ENCODE measurements around the gene THUMPD3. TPM values are rescaled to one million over a fixed set of nuclear protein-coding genes. Genes with fewer than 3 reads are reported as not detected.

Gene THUMPD3
- total RNA-seq, result 51.4 and 75.0 TPM in 2 replicates

- DNase-seq (ENCODE audit: low read depth), result peak; percentile 79
These were observed at the start of gene THUMPD3 for GRCh38 chr3:9362731-9363530. Gene THUMPD3, plus strand, starts transcription at chr3:9363054. Its CDS starts 2,015 bp downstream, at chr3:9365069.

- DNase-seq (ENCODE audit: low read depth), result no peak
These were observed 48.1 kb upstream of the THUMPD3 start for GRCh38 chr3:9314796-9315195.

DNA sequence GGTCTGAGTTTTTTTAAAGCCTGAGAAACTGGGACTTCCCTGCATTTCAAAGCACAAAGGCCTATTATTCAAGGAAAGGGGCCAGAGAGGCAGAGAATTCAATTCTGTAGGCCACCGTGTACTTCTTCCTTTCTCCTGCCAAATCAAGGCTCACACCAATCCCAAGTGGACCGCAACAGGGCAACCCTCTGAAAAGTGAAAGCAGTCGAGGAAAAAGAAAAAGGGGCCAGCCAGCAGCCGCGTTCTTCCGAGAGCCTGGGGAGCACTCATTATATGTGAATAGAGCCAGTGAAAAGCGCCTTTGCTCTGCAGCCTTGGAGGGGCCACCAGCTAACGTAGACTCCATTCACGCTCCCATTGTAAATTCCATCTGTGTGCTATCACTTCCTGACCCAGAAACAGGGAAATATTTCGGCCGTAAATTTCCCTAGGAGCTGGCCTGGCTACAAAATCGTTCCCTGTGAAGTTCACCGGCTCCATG lies 45.9 kb upstream of the THUMPD3 start:
- peak; percentile 19 for DNase-seq (ENCODE audit: low read depth)

- DNase-seq (ENCODE audit: low read depth), result no peak
These were observed 40.1 kb upstream of the THUMPD3 start for GRCh38 chr3:9322780-9323179.

- DNase-seq (ENCODE audit: low read depth), result no peak
These were observed 37.9 kb upstream of the THUMPD3 start for GRCh38 chr3:9324944-9325343.

DNA sequence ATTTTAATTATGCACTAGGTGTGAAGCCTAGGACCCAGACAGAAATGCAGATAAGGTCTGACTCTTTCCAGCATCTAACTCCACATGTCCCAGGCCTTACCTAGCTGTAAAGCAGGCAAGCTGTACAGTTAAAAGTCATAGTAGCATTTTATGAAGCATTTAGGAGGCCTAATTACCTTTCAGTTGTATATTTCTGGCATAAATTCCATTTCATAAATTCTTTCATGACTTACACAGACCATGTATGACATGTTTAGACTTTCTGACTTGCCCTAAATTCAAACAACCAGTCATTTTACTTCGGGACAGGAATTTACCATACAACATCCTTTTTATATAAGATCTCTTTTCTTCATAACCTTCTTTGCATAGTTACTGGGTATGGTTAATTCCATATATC lies 35.3 kb upstream of the THUMPD3 start:
- no peak for DNase-seq (ENCODE audit: low read depth)

- no peak for DNase-seq (ENCODE audit: low read depth)
These were observed 32.6 kb upstream of the THUMPD3 start for GRCh38 chr3:9330166-9330703.

- no peak for DNase-seq (ENCODE audit: low read depth)
These were observed 31.7 kb upstream of the THUMPD3 start for GRCh38 chr3:9331171-9331570.

DNA sequence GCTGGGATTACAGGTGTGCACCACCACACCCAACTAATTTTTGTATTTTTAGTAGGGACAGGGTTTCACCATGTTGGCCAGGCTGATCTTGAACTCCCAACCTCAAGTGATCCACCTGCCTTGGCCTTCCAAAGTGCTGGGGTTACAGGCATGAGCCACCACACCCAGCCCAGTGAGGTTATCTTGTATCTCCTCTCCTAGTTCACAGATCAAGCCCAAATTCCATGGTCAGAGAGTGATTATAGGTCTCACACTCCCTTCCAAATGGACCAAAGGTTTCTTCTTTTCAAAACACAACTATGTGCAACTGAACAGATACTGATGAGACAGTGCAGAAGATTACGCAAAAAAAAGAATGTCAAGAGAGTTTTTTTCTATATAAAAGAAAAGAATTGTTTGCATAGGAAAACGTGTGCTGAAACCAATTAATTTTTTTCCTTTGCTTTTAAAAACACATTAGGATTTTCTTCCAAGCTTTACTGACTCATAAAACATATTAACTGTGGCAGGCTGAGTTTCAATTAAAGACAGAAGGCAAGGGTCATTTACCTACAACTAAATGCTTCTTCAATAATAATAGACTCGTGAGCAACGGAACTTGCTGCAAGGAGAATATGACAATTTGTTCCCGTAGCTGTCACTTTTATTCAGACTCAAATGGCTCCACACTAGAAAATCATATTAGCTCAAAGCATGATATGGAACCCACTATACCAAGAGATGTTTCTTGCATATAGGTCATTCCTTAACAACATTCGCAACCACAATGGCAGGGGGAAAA lies 30.4 kb upstream of the THUMPD3 start:
- DNase-seq (ENCODE audit: low read depth), result no peak

DNA sequence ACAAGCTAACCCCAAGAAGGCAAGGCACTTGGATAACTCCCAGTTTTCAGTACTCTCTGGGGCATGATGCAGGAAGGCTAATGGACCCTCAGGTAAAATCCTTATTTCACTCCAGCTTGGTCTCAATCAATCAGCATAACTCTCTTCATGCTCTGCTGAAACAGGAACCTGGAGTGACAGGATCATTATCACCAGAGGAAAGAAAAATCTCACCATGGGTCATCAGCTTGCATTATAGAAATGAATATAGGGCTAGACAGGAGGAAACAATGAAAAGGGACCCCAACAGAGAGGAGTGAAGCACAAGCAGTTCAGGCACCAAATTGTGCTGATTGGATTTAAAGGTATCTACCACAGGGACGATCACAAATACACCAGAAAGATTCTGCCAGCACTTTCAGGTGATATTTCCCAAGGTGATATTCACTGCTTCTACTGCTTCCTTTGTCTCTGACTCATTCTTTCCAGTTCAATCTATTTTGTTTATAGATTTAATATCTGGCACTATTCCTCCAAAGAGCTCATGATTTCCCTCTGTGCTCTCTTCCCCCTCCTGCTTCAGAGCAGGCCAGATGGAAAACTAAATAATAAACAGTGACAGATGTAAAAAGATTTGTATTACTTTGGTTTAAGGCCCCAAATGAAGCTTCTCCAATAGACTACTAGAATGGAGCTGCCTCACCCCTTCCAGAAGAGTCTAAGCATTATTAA lies 22.9 kb upstream of the THUMPD3 start:
- peak; percentile 25 for DNase-seq (ENCODE audit: low read depth)

GRCh38 chr3:9340472-9340902 lies 22.4 kb upstream of the THUMPD3 start:
- peak; percentile 94 for DNase-seq (ENCODE audit: low read depth)

DNA sequence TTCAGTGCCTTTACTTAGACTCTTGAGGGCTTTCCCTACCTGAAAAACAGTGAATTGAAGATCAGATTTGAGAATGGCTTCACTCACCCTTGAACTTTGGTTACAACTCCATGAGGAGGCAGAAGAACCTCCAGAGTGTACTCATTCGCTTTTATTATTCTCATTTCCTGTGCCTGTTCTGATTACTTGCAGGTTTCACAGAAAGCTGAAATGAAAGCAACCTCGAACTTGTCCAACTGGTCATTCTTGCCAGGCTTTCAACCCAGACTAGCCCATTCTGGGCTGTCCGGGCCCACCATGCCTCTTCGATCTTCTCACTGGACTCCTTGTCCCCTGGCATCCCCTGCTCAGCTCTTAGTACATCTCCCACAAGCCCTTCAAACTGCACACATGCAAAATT lies 20.2 kb upstream of the THUMPD3 start:
- DNase-seq (ENCODE audit: low read depth), result no peak

DNA sequence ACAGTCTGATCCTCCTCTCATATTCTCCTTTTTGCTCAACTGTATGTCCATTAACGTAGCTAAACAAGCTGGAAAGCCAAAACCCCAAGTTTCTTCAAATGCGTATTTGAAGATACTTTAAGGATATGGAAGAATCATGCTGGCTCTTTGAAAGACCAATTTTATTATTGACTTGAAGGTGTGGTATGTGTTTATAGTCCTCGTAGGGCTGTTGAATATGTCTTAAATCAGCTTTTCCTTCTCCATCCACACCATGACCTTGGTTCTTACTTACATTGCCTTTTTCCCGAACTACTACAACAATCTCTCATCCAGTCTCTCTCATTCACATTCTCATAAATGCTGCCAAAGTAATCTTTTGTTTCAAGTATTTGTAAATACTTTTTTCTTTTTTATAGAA lies 19.7 kb upstream of the THUMPD3 start:
- DNase-seq (ENCODE audit: low read depth), result no peak

DNA sequence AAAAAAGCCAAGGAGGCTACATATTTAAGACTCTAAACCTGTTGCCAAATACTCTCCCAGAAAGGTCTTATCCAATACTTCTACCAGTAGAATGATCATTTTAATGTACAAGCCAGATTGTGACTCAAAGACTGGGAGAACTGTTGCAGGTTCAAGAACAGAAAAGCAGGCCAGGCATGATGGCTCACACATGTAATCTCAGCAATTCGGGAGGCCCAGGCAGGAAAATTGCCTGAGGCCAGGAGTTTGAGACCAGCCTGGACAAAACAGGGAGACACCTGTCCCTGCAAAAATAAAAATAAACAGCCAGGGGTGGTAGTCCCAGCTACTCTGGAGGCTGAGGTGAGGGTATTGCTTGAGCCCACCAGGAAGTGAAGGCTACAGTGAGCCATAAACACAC lies 17.8 kb upstream of the THUMPD3 start:
- no peak for DNase-seq (ENCODE audit: low read depth)

DNA sequence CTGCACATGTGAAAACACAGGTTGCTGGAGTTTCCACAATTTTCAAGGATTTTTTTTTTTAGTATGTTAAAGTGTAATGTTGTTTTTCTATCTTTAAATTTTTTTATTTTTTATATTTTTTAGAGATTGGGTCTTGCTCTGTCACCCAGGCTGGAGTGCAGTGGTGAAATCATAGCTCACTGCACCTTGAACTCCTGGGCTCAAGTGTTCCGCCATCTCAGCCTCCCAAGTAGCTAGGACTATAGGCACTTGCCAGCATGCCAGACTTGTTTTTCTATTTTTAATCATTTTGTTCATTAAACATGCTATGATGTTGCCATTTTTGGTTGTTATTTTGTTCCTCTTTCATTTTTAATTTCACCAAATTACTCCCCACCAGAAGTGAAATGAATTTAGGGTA lies 16.7 kb upstream of the THUMPD3 start:
- DNase-seq (ENCODE audit: low read depth), result no peak

GRCh38 chr3:9347081-9347480 lies 15.8 kb upstream of the THUMPD3 start:
- no peak for DNase-seq (ENCODE audit: low read depth)

DNA sequence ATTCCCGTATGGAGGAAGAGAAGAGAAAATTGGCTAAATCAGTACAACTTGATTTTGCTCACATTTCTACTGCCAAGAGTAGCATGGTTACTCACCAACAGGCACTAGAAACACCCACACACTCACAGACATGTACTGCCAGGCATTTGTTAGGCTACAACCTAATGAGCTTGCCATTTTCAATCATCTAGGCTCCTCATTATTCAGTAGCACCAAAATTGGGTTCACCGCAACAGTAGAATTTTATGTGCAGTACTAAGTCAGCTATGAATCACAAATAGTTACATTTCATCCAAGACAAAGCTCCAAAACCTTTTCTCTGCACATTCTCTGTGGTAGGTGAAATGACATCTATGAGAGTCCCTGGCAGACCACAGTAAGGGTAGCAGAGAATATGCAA lies 15.0 kb upstream of the THUMPD3 start:
- peak; percentile 92 for DNase-seq (ENCODE audit: low read depth)

DNA sequence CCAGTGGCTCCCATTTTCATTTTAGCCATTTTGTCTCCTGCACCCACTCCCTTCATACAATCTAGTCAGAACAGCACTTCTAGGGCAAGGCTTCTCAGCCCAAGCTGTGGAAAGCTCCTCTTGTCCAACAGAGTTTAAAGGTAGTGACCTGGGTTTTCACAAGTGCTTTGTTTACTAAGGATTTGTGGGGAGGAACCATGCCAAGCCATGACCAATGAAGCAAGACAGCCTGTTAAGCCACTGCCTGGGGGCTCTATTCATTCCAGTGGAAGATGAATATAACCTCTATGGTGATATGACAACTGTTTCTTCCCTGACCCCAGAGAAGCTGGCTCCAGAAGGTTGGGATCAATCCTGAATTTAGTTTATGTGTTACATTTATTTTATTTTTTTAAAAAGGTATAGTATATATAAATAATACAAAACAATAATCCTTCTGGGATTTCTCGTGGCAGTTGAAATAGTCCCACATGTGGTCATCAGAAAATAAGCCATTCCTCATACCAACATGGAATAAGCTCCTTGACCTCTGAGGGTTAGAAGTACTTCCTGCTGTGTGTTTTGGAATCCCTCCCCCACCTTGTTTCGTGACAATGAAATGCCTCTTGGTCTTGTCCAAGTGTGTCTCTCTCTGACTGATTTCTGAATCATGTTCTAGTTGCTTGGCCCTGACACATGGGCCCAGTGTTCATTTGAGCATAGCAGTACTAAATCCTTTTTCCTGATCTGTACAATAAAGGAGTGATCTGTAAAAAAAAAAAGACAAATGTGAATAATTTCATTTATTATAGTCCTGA lies 13.3 kb upstream of the THUMPD3 start:
- DNase-seq (ENCODE audit: low read depth), result peak; percentile 98

GRCh38 chr3:9351709-9352126 lies 11.1 kb upstream of the THUMPD3 start:
- peak; percentile 29 for DNase-seq (ENCODE audit: low read depth)

GRCh38 chr3:9352917-9353752 lies 9.7 kb upstream of the THUMPD3 start:
- peak; percentile 75 for DNase-seq (ENCODE audit: low read depth)

All from renal cortical epithelial cell (primary cell).